NCI-H2227 (cell line): Measurements from ENCODE around the gene PRM3.

ENCODE experiments used
- DNase-seq: peaks from one replicate; lab custom pipeline; 2025; ENCODE audit not compliant: unreplicated experiment; lab: John Stamatoyannopoulos, UW

Gene PRM3

GRCh38 chr16:11283820-11284248, 10.4 kb upstream of the PRM3 start:
- no peak for DNase-seq

GRCh38 chr16:11280616-11281522, 7.4 kb upstream of the PRM3 start, which contains the start of gene PRM1:
Gene PRM1 (minus strand): TSS chr16:11281330. CDS start chr16:11281238, 92 bp downstream.
- DNase-seq, result no peak

GRCh38 chr16:11278681-11279628, 5.5 kb upstream of the PRM3 start:
- DNase-seq, result no peak

GRCh38 chr16:11277607-11278337, 4.3 kb upstream of the PRM3 start:
- no peak for DNase-seq

GRCh38 chr16:11276896-11277593, 3.6 kb upstream of the PRM3 start:
- no peak for DNase-seq

GRCh38 chr16:11276143-11276895, 2.9 kb upstream of the PRM3 start, which contains the start of gene PRM2:
Gene PRM2 (minus strand): TSS chr16:11276480. CDS start chr16:11276370, 110 bp downstream.
- no peak for DNase-seq

GRCh38 chr16:11274964-11275363, 1.5 kb upstream of the PRM3 start:
- no peak for DNase-seq

GRCh38 chr16:11273721-11274324, 394 bp upstream of the PRM3 start:
- DNase-seq, result no peak

GRCh38 chr16:11272484-11272883, 945 bp downstream of the PRM3 start:
- no peak for DNase-seq

GRCh38 chr16:11271610-11272009, 1.8 kb downstream of the PRM3 start:
- DNase-seq, result no peak

GRCh38 chr16:11270602-11271162, 2.7 kb downstream of the PRM3 start:
- DNase-seq, result no peak

GRCh38 chr16:11268921-11269375, 4.5 kb downstream of the PRM3 start, which contains the start of gene TNP2:
Gene TNP2 (minus strand): TSS chr16:11269325. CDS start chr16:11269262, 63 bp downstream.
- DNase-seq, result no peak

- DNase-seq, result no peak
These were observed 8.3 kb downstream of the PRM3 start for GRCh38 chr16:11265124-11265523.

GRCh38 chr16:11264155-11264832, 9.1 kb downstream of the PRM3 start:
- DNase-seq, result no peak

GRCh38 chr16:11263737-11264136, 9.7 kb downstream of the PRM3 start:
- no peak for DNase-seq

- no peak for DNase-seq
These were observed 10.5 kb downstream of the PRM3 start for GRCh38 chr16:11262915-11263314.

GRCh38 chr16:11260596-11260966, 12.8 kb downstream of the PRM3 start:
- no peak for DNase-seq
